Adrenal gland (tissue), 5 donors: ENCODE data around the gene OR11H1.
"Not testable (repeated sequence)": the region's sequence is repeated elsewhere in the genome, so short reads cannot be mapped to it uniquely, and the experiment has no call there.

Experiments
- CTCF ChIP-seq, 6 experiments: fragments of 450-650 bp in 4 of 6; fragments of 200-600 bp in 2 of 6; sonication (generic) in 1 of 6; IDR thresholded peaks; 1 replicate in 5 of 6; 2 replicates in 1 of 6; pipeline versions ENCODE4 v1.5.1 to v1.8.0; 2016 to 2021; ENCODE audit warnings: antibody characterized with exemption in 6 of 6, mild to moderate bottlenecking in 2 of 6, moderate library complexity in 1 of 6
- POLR2A ChIP-seq, 2 donors: fragments of 450-650 bp; IDR thresholded peaks; one replicate each; pipeline ENCODE4 v1.6.1; 2017; ENCODE audit warnings: antibody characterized with exemption in 2 of 2, mild to moderate bottlenecking in 2 of 2, moderate library complexity in 1 of 2
- donor health status: DM: no; HTN: no; CAD: no.

- not testable (repeated sequence) for TF ChIP-seq POLR2A, CTCF (IDR thresholded peaks at IDR 0.05)
Observed at GRCh38 chr22:15565063-15565462, 37.1 kb downstream of the OR11H1 start.
